Measurements from ENCODE around the gene UGCG.

The UGCG gene

GRCh38 chr9:111978616-111979015, 82.0 kb downstream of the UGCG start:
- Histone ChIP-seq H3K27ac (no peak overlapping the region), H3K4me3 (no peak overlapping the region), H3K9ac (ENCODE audit: insufficient read length) (no peak overlapping the region), H3K9me3 (ENCODE audit: low read depth, low read length) (no peaks in the 10 kb centered on the region), H3K36me3 (ENCODE audit: insufficient read depth, low read length) (no peaks in the 10 kb centered on the region)
- TF ChIP-seq FOXP2 (optimal IDR thresholded peaks at IDR 0.05; ENCODE audit: control extremely low read depth, extremely low read length, insufficient read depth) = no peak
- DNase-seq (ENCODE audit: low read depth, low spot score) = no peak

- Histone ChIP-seq H3K9me3 (ENCODE audit: low read depth, low read length) (no peaks in the 10 kb centered on the region), H3K9ac (ENCODE audit: insufficient read length) (no peak overlapping the region), H3K4me3 (no peak overlapping the region), H3K36me3 (ENCODE audit: insufficient read depth, low read length) (no peaks in the 10 kb centered on the region), H3K27ac (no peak overlapping the region)
- TF ChIP-seq POLR2AphosphoS5 (IDR thresholded peaks at IDR 0.05; ENCODE audit: borderline replicate concordance, low read depth, low read length) (no peak), FOXP2 (optimal IDR thresholded peaks at IDR 0.05; ENCODE audit: control extremely low read depth, extremely low read length, insufficient read depth) (no peak), EZH2 (IDR thresholded peaks at IDR 0.05) (no peak)
- DNase-seq (ENCODE audit: low read depth, low spot score) = no peak
These were observed 82.9 kb downstream of the UGCG start for GRCh38 chr9:111979561-111979960.

GRCh38 chr9:111980398-111980797, 83.8 kb downstream of the UGCG start:
- Histone ChIP-seq H3K9ac (ENCODE audit: insufficient read length) (no peak overlapping the region), H3K4me3 (no peak overlapping the region), H3K36me3 (ENCODE audit: insufficient read depth, low read length) (no peaks in the 10 kb centered on the region), H3K27ac (no peak overlapping the region), H3K9me3 (ENCODE audit: low read depth, low read length) (no peaks in the 10 kb centered on the region)
- no peak for TF ChIP-seq POLR2AphosphoS5 (IDR thresholded peaks at IDR 0.05; ENCODE audit: borderline replicate concordance, low read depth, low read length)
- DNase-seq (ENCODE audit: low read depth, low spot score) = no peak

- H3K27ac ChIP-seq = no peak overlapping the region
- H3K36me3 ChIP-seq (ENCODE audit: insufficient read depth, low read length) = no peaks in the 10 kb centered on the region
- no peaks in the 10 kb centered on the region for H3K9me3 ChIP-seq (ENCODE audit: low read depth, low read length)
- no peak overlapping the region for H3K9ac ChIP-seq (ENCODE audit: insufficient read length)
- no peak for DNase-seq (ENCODE audit: low read depth, low spot score)
- TF ChIP-seq POLR2AphosphoS5 (IDR thresholded peaks at IDR 0.05; ENCODE audit: borderline replicate concordance, low read depth, low read length) (no peak), FOXP2 (optimal IDR thresholded peaks at IDR 0.05; ENCODE audit: control extremely low read depth, extremely low read length, insufficient read depth) (no peak), EZH2 (IDR thresholded peaks at IDR 0.05) (no peak)
- H3K4me3 ChIP-seq = no peak overlapping the region
These were observed 86.9 kb downstream of the UGCG start for GRCh38 chr9:111983484-111983908.

GRCh38 chr9:111984086-111984802, 87.6 kb downstream of the UGCG start:
- H3K9ac ChIP-seq (ENCODE audit: insufficient read length) = no peak overlapping the region
- H3K36me3 ChIP-seq (ENCODE audit: insufficient read depth, low read length) = no peaks in the 10 kb centered on the region
- no peak overlapping the region for H3K27ac ChIP-seq
- TF ChIP-seq POLR2AphosphoS5 (IDR thresholded peaks at IDR 0.05; ENCODE audit: borderline replicate concordance, low read depth, low read length) = no peak
- no peak for TF ChIP-seq EZH2 (IDR thresholded peaks at IDR 0.05)
- no peaks in the 10 kb centered on the region for H3K9me3 ChIP-seq (ENCODE audit: low read depth, low read length)
- no peak overlapping the region for H3K4me3 ChIP-seq
- no peak for DNase-seq (ENCODE audit: low read depth, low spot score)

Measured in SK-N-MC (cell line).